HG03565 (cell line): Measurements from ENCODE around the gene HPS1.
"Not testable (repeated sequence)": the region's sequence is repeated elsewhere in the genome, so short reads cannot be mapped to it uniquely, and the experiment has no call there.

ENCODE experiments used
- ATAC-seq: cut with Tn5 transposase; IDR thresholded peaks from one replicate; pipeline ENCODE4 v1.9.1; 2021; ENCODE audit warnings: mild to moderate bottlenecking, moderate library complexity; ENCODE audit not compliant: unreplicated experiment

Gene HPS1

DNA sequence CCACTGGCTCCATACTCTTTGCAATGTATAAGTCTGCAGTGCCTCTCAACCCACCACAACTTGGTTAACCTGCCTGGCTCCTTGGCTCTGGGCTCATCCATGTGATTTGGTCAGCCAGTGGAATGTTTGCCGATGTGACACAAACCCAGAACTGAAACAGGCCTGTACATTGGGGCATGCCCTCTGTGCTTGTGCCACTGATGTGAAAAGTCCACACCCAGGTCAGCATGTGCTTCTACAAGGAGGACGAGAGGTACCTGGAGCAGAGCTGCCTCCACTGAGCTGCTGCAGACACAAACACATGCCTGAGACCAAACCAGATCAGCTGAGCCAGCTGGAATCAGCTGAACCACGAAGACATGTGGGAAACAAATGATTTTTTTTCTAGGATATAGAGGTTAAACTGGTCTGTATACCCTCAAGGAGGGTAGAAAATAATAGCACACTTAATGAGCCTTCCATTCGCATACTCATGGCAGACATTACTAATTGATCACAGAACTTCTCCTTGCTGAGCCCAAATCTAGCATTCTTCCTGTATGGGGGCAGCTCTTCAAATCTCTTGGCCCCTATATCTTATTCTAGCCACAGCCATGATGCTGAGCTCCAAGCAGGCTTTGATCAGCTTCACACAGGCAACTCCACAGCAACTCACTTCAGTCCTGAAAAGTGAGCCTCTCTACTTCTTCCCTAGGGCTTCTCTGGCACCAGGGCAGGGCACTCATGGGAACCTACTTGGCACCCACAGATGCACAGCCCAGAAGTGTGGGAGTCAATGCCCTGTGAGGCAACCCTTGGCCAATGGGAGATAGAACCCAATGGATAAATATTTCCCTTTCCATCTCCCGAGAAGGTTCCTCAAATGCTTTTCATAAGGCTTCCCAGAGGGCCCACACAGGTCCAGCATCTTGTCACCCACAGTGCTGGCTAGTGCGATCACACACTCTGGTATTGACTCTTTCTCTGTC, 50.4 kb downstream of the HPS1 start:
- no peak for ATAC-seq

GRCh38 chr10:98394851-98395440, 51.8 kb downstream of the HPS1 start:
- ATAC-seq: no peak

DNA sequence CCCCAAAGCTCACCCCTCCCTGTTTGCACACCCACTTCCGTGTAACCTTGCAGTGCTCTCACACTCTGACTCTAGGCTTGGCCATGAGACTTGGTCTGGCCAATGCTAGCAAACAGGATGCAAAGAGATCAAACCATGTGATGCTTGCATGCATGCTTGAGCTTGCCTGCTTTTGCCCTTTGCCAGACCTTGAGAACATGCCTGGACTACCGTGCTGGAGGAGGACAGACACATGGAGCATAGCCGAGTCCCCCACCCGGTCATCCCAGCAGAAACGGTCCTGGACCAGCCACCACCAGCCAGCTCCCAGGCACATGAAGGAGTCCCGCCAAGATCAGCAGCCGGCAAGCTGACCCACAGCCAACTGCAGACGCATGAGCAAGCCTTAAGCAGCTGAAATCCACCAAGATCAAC, 55.1 kb downstream of the HPS1 start:
- ATAC-seq: no peak

DNA sequence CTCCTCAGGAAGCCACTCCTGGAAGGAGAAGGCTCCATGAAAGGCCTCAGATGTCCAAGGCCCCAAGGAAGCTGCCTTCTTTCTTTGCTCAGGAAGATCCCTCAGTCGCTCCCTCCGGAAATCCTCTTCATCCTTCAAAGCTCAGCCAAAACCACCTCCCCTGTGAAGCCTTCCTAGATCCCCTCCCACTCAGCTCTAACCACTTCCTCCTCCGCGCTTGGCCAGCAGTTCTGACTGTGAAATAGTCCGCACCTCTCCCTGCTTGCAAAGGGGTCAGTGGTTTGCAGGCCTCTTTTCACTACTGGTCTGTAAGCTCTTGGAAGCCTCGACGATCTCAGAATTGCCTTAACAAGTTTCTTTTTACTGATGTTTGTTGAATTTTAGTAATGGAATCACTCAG, 55.7 kb downstream of the HPS1 start:
- ATAC-seq: peak; percentile 54

GRCh38 chr10:98390406-98390805, 56.3 kb downstream of the HPS1 start:
- ATAC-seq: no peak

GRCh38 chr10:98389398-98389797, 57.3 kb downstream of the HPS1 start:
- ATAC-seq: no peak

DNA sequence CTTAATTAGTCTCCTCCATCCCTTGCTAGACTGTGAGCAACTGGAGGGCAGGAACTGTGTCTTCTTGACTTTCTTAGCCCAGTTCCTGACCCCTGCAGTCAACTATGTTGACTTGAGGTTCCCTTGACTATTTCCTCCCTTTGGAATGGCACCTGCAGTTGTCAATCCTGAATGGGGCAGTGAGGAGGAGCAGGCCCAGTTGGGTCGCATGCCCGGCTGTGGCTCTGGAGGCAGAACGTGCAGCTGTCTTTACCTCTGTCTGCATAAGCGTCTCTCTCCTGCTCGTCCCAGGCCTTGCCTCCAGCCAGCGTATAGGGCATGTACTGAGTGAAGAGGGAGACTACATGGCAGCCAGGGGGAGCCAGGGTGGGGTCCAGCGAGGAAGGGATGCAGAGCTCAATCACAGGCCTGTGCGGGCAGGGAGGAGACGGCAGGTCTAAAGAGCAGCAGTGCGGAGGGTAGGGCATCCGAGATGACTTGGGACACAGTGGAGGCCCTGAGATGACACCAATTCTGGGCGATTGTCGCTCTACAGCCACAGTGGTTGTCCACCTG, 58.6 kb downstream of the HPS1 start:
- ATAC-seq: no peak

DNA sequence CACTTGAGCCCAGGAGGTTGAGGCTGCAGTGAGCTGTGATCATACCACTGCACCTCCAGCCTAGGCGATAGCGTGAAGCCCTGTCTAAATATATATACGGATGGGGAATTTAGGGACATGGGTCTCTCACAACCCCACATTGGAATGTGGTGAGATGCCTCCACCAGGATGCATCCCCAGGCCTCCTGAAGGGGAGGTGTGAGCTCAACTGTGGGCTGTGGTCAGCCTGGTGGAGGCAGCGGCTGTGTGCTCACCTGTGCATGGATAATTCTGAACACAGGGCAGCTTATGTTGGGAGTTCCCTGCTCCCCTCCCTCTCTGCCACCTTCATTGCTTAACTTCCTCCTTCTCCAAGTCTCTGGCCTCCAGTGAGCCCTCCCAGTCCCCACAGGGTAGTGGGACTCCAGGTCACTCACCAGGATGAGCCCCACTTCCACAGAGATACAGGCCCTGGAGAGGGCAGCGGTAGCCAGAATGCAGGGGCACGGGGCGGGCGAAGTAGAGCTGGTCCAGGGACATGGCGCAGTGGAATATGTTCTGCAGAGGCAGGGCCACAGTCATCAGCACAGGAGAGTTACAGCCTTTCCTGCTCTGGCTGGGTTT, 62.1 kb downstream of the HPS1 start:
- ATAC-seq: no peak

DNA sequence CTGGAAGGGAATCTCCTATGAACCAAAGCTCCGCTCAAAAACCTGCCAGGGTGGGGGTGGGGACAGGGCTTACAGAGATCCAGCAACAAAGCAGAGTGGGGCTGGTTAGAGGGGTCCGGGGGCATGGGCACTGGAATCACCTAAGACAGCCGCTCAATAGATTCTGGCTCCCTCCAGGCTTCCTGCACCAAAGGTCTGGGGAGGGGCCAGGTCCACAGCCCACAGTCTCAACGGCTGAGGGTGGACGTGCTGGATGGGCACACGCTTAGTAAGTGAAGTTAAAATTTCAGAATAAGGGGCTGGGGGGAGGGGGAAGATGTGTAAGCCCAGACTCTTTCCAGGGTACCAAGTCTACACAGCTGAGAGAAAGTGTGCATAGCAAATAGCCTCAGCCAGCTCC, 62.9 kb downstream of the HPS1 start:
- no peak for ATAC-seq

DNA sequence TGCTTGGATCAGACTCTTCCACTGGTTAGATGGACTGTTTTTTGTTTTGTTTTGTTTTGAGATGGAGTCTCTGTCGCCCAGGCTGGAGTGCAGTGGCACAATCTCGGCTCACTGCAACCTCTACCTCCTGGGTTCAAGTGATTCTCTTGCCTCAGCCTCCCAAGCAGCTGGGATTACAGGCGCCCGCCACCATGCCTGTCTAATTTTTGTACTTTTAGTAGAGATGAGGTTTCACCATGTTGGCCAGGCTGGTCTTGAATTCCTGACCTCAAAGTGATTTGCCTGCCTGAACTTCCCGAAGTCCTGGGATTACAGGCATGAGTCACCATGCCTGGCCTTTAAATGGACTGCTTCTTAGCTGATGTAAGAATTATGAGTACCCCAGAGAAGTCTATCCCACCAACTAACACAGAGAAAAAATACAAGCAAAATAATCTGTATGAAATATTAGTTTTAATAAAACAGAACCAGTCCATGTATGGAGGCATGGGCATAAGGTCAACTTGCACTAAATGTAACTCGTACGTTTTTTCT, 63.5 kb downstream of the HPS1 start:
- ATAC-seq: not testable (repeated sequence)

GRCh38 chr10:98382691-98383101, 64.0 kb downstream of the HPS1 start:
- ATAC-seq: no peak

GRCh38 chr10:98380493-98381339, 66.0 kb downstream of the HPS1 start:
- no peak for ATAC-seq

- no peak for ATAC-seq
Measured at GRCh38 chr10:98378722-98379121, 68.0 kb downstream of the HPS1 start.

- ATAC-seq: no peak
Measured at GRCh38 chr10:98377536-98377935, 69.2 kb downstream of the HPS1 start.

GRCh38 chr10:98377001-98377400, 69.7 kb downstream of the HPS1 start:
- no peak for ATAC-seq

DNA sequence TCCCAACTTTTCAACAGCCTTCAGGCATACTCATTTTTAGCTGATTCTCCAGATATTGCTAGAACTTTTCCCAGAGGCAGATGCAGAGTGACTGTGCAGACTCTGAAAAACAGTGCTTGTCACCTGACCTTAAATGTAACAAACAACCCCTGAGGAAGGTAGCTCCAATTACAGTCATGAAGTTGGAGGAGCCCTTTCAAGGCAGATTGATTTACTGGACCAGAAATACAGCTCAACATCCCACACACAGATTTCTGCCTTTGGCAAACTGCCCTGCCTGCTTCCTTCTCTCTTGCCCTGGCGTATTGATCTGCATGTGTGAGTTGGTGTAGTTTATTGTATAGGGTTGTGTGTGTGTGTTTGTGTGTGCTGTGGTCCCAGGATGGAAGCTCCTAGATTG, 70.2 kb downstream of the HPS1 start:
- ATAC-seq: no peak

DNA sequence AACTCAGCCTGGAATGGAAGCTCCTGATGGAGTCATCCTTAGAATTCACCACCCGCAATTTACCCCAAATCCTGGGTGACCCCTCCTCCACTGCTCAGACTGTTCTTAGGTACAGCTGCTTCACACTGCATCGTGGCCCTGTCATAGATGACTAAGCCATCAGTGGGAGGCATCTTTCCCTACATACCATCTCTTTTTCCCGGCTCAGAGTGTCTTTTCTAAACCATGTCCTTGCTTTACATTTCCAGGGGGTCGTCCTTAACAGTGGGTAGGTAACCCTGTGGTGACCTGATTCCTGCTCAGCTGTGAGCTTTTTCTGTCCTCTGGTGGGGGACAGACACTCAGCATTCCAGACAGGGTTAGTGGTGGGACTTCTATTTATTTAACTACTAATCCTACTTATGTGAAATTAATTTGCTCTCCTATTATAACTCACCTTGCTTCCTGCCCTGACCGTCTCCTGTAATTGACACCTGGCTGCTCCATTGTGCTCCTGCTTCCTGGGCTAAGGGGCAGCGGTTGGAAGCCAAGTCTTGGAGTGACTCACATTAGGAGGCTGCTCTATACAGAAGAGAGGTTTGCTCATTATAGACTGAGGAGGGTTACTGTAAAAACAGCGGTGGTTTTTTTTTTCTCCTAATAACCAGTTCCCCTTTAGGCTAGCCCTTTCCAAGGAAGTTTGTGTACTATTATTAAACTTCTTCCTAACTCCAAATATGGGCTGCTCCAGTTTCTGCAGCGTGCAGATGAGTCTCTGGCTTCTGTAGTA, 72.3 kb downstream of the HPS1 start:
- ATAC-seq: no peak

- ATAC-seq: no peak
Measured at GRCh38 chr10:98373260-98374040, 73.3 kb downstream of the HPS1 start.
